ENCODE data around the gene RCN2. TPM values are rescaled to one million over a fixed set of nuclear protein-coding genes. Genes with fewer than 3 reads are reported as not detected.

RCN2 gene
- total RNA-seq, 2 donors from 2014 or later: 37.4 to 40.7 TPM

- peak; percentile 88 for DNase-seq (ENCODE audit: low spot score)
- intact Hi-C loops (cut with DNase I): no loop called here
Measured at GRCh38 chr15:77002954-77003912, 71.7 kb downstream of the RCN2 start.

Other genes starting within 250 kb of the RCN2 start
- 10 to 100 TPM; 27.9 to 32.1 TPM for gene SCAPER, start 26.4 kb upstream of the RCN2 start, total RNA-seq
- gene PSTPIP1, start 63.4 kb downstream of the RCN2 start, total RNA-seq: 10 to 100 TPM; 12.9 to 18.1 TPM
- 100 to 1,000 TPM; 111 to 128 TPM for gene TSPAN3, start 139.4 kb downstream of the RCN2 start, total RNA-seq

Measured in posterior vena cava (tissue), 2 donors.